NCI-H2107 treated with DMSO at 0.1 percent for 48 hours (cell line): ENCODE data around the gene PIP5K1B.

ENCODE experiments used
- DNase-seq: peaks from one replicate; lab custom pipeline; 2025; ENCODE audit not compliant: unreplicated experiment; lab: John Stamatoyannopoulos, UW

The PIP5K1B gene

DNA sequence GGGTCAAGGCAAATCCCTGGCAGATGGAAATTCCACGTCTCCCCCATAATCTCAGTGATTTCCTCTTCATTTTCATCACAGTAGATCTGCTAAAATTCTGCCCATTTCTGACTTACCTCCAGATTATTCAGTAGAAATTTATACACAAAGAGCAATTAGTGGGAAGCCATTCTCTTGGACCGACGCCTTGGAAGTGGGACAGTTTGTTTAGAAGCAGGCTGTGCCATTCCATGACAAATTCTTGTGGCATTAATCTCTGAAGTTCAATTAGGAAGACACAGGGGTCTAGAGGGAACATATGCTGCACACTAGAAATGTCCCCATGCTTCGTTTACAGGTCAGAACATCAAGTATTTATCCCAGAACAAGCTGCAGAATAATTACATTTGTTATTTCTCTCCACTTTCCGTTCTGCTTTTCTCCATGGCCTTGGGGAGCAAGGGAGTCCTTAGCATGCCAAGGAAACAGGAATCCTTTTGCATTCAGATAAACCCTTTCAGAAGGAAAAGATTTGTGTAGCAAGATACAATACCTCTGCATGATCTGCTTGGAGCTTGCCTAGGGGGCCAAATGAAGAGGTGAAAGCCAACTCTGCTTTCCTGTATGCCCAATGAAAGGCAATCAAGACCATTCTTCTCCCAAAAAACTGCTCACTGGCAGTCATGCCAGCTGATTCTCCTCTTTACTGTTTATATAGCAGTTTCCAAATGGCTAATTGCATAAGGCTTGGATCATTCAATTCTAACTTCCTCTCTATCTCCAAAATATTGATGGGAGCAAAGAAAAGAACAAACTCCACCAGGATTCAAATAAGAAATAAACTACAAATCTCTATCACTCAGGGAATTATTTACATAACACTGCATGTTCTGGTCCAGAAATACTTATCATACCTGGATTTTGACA lies 311.4 kb downstream of the PIP5K1B start:
- no peak for DNase-seq

DNA sequence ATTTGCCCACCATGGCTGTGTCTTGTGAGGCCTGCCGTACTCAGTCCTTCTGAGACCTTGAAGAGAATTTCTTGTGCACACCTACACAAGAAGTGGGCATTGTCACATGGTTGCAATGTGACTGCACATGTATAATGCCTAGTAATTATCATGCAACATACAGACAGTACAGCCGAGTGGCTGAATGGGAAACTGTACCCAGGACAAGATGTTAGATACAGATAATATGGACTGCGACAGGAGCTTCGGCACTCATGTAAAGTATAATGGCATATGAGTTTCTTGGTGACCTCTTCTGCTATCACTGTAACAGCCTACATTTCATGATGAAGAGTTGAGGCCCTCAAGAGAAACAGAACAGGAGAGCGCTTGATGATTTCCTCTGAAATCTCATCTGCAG lies 313.7 kb downstream of the PIP5K1B start:
- DNase-seq: no peak

DNA sequence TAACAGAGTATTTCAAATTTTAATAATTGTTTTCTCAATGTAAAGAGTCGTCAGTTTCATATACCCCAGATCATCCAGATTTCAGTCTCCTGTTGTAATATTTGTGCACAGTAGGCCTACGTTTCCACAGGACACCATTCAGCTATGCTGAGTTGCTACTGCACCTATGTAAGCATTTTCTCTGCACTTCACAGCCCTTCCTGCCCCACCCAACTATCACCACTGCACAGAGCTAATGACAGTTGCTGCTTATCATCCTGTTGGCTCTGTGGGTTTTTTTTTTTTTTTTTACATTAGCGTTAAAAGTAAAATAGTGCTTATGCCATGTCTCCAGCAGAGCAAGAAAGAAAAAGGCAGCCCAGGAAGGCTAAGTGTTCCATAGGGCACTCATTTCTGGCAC lies 314.8 kb downstream of the PIP5K1B start:
- DNase-seq: peak; percentile 67

DNA sequence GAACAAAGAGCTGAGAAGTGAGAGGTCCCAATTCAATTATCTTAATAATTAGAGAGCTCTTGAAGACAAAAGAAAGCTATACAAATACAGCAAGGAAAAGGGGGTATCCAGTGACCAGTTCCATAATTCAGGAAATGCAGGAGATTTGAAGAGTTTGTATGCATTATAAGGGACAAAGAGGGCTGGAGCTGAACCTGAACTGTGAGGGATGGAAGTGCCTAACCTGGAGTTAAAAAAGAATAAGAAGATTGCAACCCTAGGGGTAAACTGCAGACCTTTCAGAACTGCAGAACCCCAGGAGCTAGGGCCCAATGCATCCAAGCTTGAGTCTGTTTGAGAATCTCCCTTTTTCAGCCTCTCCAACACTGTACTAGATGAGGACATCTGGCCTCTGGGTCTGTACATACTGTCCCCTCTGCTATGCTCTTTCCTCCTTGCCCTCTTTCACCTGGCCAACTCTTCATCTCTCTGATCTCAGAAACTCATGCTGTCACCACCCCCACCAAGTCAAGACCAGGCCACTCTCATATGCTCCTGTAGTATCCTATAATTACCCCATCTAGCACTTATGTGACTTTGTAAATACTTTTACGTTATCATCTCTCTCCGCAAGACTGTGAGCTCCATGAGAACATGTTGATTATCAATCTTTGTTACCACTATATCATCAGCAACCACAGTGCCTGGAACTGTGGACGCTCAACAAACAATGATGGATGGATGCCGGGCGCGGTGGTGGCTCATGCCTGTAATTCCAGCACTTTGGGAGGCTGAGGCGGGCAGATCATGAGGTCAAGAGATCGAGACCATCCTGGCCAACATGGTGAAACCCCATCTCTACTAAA lies 315.5 kb downstream of the PIP5K1B start:
- peak; percentile 67 for DNase-seq

DNA sequence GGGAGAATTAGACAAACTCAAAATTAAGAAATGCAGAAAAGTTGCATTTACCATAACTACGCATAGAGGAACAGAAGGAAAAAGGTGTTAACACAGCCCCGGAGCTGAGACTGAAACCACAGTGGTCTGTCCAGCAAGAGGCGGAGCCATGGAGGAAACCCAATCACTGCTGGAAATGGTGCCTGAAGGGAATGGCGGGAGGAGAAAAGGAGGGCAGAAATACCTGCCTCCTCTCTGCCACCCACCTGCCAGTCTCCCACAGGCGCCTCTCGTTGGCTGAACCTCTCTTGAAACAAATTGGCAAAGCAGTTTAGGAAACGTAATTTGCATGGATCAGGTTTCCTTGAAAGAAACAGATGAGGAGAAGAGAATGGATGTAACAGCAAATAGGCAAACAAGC lies 318.6 kb downstream of the PIP5K1B start:
- peak; percentile 90 for DNase-seq

DNA sequence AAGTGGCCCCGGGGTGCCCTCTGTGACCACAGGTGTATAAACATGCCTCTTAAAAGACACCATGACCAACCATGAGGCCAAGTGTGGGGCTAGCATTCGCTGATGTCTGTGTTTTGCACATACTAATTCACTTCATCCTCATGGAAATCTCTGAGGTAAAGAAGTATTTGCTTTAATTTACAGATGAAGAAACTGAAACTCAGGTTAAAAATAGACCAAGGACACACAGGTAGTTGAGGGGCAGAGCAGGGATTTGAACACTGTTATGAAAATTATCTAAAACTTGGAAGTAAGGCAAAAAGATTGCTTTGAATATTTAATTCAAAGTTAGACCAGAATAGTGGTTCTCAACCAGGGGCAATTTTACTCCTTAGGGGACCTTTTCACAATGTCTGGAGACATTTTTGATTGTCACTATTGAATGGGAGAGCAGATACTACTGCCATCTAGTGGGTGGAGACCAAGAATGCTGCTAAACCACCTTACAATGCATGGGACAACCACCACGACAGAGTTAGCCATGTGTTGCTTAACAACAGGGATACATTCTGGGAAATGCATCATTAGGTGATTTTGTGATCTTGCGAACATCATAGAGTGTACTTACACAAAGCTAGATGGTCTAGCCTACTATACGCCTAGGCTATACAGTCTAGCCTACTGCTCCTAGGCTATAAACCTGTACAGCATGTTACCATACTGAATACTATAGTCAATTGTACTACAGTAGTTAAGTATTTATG lies 322.5 kb downstream of the PIP5K1B start:
- peak; percentile 61 for DNase-seq

DNA sequence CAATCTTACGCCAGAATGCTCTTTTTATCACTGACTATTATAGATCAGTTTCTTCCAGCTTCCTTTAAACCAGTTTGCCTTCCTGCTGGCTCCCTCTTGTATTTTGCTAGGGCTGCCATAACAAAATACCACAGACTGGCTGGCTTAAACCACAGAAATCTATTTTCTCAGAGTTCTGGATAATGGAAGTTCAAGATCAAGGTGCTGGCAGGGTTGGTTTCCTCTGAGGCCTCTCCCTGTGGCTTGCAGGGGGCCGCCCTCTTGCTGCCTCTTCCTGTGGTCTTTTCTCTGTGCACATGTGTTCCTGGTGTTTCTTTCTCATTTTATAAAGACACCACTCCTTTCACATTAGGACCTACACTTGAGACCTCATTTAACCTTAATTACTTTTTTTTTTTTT lies 323.7 kb downstream of the PIP5K1B start:
- no peak for DNase-seq

DNA sequence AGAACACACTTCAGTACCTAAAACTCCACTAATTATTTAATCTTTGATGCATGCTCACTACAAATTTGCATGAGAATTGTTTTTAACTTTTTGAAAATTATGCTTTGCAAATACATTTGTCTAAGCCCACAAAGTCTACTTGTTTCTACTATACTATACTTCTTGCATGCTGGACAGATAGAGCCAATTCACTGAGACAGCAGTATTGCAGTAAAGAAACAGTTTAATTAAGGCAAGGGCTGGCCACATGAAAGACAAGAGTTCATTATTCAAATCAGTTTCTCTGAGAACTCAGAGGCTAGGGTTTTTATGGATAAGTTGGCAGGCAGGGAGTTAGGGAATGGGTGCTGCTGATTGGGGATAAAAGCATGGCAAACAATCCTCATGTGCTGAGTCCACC lies 324.5 kb downstream of the PIP5K1B start:
- DNase-seq: no peak

DNA sequence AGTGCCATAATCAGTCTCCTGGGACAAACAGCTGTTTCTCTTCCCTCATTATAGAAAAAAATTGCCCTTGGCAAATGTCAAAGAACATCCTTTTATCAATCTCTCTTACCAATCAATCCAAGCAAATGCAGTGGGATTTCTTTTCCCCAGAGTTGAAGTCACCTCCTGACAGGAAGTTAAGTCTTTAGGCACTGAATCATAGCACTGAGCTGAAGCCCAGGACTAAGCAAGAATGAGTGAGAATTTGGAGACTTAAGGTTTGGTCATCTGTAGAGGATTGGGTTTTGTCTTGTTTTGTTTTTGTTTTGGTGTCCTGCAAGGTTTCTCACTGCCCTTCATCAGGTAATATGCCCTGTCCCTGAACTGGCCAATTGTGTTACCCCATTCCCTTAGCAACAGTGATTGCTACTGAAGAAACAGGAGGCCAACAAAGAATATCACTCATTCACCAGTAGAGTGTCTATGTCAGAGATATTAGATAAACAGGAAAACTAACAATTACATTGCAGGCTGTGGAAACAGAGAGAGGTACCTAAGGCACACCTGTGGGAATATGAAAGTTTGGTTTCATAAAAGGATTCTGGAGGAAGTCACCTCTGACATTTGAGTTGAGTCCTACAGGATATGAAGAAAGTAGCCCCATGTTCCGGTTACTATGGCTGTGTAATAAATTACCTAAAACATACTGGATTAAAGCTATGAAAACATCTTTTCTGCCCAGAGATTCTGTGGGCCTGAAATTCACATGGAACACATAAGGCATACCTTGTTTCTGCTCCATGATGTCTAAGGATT lies 326.0 kb downstream of the PIP5K1B start:
- DNase-seq: no peak

DNA sequence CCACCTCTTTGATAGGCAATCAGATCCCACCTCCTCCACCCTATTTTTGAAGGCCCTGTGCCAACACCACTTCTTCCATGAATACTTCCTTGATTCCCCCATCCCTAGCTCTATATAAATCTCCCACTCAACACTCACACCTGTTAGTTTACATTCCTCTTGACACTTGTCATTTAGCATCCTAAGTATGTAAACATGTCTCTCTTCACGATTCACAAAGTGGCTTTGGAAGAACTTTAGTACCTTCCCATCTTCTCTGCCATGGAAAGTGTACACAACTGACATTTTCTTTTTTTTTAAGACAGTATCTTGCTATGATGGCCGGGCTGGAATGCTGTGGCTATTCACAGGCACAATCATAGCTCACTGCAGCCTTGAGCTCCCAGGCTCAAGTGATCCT lies 329.0 kb downstream of the PIP5K1B start:
- DNase-seq: no peak

DNA sequence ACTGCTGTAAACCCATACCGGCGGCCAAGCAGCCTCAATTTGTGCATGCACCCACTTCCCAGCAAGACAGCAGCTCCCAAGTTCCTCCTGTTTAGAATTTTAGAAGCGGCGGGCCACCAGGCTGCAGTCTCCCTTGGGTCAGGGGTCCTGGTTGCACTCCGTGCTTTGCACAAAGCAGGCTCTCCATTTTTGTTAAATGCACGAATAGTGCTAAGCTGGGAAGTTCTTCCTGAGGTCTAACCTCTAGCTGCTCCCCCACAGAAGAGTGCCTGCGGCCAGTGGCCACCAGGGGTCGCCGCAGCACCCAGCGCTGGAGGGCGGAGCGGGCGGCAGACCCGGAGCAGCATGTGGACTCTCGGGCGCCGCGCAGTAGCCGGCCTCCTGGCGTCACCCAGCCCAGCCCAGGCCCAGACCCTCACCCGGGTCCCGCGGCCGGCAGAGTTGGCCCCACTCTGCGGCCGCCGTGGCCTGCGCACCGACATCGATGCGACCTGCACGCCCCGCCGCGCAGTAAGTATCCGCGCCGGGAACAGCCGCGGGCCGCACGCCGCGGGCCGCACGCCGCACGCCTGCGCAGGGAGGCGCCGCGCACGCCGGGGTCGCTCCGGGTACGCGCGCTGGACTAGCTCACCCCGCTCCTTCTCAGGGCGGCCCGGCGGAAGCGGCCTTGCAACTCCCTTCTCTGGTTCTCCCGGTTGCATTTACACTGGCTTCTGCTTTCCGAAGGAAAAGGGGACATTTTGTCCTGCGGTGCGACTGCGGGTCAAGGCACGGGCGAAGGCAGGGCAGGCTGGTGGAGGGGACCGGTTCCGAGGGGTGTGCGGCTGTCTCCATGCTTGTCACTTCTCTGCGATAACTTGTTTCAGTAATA lies 330.6 kb downstream of the PIP5K1B start, which contains the start of gene FXN:
FXN (plus strand) TSS at position 315 of the 871 bp plus-strand sequence; CDS start at position 346, 31 bp downstream.
- no peak for DNase-seq

DNA sequence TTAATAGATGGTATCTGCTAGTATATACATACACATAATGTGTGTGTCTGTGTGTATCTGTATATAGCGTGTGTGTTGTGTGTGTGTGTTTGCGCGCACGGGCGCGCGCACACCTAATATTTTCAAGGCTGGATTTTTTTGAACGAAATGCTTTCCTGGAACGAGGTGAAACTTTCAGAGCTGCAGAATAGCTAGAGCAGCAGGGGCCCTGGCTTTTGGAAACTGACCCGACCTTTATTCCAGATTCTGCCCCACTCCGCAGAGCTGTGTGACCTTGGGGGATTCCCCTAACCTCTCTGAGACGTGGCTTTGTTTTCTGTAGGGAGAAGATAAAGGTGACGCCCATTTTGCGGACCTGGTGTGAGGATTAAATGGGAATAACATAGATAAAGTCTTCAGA lies 331.3 kb downstream of the PIP5K1B start:
- DNase-seq: no peak

DNA sequence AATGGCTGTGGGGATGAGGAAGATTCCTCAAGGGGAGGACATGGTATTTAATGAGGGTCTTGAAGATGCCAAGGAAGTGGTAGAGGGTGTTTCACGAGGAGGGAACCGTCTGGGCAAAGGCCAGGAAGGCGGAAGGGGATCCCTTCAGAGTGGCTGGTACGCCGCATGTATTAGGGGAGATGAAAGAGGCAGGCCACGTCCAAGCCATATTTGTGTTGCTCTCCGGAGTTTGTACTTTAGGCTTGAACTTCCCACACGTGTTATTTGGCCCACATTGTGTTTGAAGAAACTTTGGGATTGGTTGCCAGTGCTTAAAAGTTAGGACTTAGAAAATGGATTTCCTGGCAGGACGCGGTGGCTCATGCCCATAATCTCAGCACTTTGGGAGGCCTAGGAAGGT lies 331.8 kb downstream of the PIP5K1B start:
- no peak for DNase-seq

DNA sequence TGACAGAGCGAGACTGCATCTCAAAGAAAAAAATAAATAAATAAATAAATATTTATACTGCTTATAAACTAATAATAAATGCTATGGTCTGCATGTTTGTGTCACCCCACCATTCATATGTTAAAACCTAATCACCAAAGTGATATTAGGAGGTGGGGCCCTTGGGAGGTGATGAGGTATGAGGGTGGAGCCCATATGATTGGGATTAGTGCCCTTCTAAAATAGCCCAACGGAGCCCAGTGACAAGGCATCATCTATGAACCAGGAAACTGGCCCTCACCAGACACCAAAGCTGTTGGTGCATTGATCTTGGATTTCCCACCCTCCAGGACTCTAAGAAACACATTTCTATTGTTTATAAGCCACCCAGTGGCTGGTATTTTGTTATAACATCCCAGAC lies 335.6 kb downstream of the PIP5K1B start:
- no peak for DNase-seq

DNA sequence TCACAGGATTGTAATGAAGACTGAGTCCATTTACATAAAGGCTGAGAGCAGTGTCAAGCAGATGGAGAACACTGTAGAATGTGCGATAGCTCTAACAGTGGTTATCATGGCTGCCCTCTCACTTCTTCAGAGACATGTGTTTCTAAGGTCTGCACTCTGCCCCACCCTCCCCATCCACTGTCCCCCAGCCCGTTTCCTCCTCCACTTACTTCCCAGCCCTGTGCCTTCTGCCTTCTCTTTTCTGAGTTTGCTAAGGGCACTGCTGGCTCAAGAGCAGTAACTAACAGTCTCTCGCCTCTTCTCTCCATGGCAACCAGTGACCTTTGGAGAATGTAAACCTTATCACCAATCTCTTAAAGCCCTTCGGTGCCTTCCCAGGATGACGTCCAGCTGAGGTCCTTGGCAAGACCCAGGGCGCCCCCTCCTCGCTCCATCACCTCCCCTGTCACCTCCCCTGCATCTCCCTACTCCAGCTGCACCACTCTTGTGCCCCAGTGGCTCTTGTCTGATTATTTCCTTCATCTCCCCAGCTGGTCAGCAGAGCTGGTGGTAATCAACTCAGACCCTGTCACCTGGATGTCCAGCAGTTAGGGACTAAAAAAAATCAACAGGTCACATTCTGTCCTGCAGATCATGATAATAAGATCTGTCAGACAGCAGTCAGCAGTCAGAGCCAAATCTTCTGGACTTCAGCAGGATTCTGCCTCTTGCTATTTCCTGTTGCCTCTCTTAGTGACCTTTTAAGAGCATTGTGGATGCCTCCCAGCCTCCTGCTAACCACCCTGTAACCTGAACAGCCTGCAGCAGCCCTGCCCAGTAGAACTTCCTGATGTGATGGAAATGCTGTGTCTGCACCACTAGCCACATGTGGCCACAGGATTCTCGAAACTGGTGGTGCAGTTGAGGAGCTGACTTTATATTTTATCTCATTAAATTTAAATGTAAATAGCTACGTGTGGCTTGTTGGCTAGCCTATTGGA lies 339.5 kb downstream of the PIP5K1B start:
- DNase-seq: no peak

DNA sequence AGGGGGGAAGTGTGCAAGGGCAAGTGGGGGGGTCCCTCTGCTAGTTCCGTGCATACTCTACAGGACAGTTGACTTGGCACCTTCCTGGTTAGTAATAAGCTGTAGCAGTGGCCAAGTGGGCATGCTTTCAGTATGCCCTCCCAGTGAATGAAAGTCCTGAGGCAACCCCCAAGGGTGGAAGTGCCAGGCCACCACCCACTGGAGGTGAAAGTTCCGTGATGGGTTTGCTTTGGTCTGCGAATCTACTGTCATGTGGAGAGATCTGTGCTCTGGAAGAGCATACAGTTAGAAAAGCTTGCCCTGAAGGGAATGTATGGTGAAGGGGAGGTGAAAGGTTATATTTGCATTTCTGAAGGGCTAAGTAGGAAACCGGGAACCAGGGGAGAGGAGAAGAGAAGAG lies 340.8 kb downstream of the PIP5K1B start:
- DNase-seq: no peak

DNA sequence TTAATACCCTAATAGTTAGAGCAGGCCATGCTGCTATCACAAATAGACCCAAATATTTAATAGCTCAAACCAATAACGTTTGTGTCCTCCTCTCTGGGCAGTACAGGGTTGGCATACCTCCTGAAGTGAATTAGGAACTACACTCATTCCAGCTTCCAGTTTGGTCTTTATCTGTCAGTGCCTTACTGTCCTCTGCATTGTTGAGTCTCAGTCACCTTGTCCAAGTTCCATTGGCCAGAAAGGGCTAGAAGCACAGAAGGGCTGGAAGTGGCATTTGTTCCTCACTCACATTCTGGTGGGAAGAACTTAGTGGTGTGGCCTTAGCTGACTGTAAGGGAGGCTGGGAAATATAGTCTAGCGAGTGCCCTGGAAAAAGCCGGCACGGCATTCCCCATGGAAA lies 341.7 kb downstream of the PIP5K1B start:
- no peak for DNase-seq

DNA sequence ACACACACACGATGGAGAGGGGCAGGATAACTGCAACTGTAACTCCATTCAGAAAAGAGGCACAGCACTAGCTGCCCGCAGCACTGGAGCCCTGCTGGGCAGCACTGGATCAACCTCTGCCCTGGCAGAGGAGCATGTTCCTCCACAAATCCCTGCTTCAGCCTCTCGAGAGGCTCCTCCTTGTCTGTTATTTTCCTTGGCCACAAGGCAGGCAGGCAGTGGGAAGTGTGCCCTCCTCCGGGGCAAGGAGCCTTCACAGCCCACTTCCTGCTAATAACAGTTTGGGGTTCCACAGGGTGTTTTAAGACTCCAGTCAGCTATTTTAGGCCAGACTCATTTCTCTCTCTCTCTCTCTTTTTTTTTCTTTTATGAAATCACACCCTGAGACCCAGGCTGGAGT lies 342.3 kb downstream of the PIP5K1B start:
- DNase-seq: no peak
